GDM1 (cell line): ENCODE results near the gene NEURL1.
"Not testable (repeated sequence)": the region's sequence is repeated elsewhere in the genome, so short reads cannot be mapped to it uniquely, and the experiment has no call there.

ENCODE experiments used
- DNase-seq: peaks from one replicate; lab custom pipeline; 2025; lab: John Stamatoyannopoulos, UW

The NEURL1 gene

DNA sequence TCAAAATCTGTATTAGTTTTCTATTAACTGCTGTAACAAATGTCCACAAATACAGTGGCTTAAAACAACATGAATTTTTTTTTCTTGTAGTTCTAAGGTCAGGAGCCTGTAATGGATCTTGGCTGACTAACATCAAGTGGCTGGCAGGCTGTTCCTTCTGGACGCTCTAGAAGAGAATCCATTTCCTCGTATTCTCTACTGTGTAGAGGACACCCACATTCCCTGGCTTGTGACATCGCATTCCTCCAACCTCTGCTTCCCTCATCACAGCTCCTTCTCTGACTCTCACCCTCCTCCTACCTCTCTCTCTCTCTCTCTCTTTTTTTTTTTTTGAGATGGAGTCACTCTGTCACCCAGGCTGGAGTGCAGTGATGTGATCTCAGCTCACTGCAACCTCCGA lies 30.0 kb upstream of the NEURL1 start:
- no peak for DNase-seq

DNA sequence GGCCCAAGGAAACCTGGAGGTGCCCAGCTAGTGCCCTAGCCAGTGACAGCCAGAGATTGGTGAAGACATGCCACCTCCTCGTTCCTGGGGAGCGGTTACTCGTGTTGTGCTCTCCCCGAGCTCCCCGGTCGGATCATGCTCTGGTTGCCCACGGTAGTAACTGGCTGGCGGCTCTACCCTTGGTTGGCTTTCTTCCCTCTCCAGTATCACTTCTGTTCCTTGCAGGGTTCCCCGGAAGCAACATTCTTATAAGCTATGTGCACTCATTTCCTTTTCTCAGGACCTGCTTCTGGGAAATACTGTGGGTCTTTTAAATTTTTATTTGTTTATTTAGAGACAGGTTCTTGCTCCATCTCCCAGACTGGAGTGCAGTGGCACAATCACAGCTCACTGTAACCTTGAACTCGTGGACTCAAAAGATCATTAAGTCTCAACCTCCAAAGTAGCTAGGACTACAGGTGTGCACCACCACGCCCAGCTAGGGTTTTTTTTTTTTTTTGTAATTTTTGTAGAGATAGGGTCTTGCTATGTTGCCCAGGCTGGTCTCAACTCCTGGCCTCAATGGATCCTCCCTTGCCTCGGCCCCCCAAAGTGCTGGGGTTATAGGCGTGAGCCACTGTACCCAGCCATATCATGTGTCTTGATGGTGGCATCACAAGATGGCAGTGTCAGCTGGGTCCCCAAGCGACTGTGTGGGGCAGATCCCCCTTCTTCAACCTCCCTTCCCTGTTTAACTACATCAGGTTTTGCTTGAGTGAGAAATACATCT lies 27.9 kb upstream of the NEURL1 start:
- no peak for DNase-seq

DNA sequence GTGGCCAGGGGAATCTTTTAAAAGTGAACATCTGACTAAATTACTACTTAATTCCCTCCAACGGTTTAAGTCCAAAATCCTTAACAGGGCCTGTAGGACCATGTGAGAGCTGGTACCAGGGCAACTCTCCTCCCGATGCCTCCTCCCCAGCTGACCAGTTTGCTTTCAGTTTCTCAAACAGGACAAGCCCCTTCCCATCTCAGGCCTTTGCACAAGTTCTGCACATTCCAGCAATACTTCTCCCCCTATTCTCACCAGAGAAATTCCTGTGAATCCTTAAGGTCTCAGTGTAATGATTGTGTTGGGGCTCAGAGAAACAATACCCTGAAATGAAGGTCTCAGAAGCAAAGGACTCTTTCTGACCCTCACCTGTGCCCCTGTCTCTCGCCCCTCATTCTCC lies 26.8 kb upstream of the NEURL1 start:
- no peak for DNase-seq

DNA sequence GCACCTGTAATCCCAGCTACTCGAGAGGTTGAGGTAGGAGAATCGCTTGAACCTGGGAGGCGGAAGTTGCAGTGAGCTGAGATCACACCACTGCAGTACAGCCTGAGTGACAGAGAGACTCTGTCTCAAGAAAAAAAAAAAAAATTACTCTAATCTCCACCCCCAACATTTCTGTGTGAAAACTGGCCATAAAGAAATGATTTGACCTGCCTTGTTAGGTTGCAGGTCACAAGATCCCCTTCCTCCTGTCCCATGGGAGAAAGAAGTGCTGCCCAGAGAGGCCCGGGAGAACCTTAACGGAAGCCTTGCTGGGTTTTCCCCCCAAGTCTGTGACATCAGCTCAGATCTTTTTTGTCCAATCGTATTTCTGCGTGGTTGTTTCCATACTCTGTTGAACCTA lies 26.1 kb upstream of the NEURL1 start:
- no peak for DNase-seq

DNA sequence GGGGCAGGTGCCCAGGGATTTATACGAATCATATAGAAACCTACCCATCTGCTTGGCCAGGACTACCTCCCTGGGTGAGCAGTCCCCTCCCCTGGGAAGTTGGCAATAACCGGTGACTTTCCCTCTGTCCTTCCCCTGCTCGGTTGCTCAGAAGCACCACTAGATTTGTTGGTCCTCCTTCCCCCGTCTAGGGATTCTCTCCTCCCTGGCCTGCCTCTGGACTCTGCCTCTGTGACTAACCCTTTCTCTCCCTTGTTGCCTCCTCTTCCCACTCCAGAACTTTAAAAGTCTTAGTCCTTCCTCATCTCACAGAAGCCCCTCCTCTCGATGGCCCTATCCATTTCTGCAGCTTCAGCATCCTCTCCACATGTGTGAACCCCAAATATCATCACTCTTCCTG lies 24.3 kb upstream of the NEURL1 start:
- no peak for DNase-seq

DNA sequence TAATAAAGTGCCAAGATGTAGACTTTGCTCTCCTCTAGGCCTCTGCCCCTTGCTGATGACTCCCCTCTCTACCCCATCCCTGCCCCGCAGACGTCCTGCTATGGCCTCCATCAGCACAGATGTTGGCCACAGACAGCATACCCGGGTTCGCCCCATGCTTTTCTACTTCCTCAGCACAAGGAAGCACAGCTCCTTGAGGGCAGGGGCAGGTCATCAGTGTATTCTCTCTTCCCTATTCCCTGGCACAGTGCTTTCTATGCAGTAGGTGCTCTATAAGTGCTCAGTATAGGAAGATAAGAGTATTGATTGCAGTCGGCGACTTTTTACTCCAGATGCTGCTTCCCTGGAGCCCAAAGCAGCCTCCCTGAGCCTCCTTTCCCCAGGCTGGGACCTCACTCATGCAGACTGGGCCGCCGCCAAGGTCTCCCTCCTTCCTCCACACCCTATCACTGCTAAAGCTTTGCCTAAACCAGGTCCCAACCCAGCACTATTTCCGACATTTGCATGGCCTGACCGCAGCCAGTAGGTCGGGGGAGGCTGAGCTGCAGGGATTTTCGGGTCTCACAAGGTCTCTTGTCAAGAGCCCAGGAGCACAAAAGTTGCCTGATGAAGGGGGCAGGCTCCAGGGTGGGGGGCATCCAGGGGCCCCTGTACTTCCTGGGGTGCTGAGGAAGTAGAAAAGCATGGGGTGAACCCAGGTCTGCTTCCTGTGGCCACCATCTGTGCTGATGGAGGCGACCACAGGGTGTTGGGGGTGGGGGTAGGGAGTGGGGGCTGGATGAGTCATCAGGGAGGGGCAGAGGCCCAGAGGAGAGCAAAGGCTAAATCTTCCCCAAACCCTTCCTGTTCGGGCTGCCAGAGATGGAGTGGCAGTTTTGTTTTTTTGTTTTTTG lies 22.5 kb upstream of the NEURL1 start:
- DNase-seq = peak; percentile 91

DNA sequence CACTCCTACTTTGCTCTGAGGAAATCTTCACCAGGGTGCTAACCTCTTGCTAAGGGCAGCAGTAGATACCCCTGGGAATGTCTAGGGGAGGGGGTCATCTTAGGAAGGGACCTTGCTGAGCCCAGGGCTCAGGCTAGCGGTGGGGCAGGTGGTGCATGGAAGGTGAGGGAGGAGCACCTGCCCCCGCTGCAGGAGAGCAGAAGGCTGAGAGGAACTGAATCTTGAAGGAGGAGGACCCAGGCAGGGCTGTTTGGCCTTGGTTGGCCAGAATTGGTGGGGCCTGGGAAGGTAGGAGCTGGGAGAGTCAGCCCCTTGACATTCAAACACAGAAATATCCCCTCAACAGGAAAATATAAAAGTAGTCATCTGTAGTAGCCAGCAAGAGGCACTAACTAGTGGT lies 21.5 kb upstream of the NEURL1 start:
- no peak for DNase-seq

DNA sequence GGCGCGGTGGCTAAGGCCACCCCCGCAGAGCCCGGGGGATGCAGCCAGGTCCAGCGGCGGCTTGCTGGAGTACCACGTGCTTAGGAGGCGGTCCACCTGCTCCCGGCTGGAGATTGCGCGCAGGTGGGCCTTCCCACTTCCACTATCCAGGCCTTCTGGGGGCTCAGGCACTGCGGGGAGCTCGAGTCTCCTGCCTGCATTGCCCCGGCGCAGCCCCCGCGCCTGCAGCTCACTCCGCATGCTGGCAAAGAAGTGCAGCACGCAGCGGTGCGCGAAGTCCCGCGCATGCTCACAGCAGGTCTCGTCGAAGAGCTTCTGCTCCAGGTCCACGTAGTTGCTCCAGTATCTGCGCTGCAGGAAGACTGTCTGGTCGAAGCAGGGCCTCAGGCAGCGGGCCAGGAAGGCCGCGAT lies 20.2 kb upstream of the NEURL1 start:
- DNase-seq = no peak

DNA sequence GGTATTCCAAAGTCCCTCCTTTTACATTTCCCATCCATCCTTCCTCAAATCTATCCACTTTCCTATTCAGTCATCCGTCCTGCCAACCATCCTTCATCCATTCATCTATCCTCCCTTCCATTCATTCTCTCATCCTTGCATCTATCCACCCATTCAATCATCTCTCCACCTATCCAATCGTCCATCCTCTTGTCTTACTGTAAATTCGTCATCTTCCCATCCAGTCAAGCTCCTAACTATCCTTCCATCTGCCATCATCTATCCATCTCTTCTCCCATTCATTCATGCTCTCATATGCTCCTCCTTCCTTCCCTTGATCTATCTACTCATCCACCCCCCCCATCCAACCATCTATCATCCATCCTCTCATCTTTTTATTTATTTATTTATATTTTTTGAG lies 19.4 kb upstream of the NEURL1 start:
- DNase-seq = no peak

DNA sequence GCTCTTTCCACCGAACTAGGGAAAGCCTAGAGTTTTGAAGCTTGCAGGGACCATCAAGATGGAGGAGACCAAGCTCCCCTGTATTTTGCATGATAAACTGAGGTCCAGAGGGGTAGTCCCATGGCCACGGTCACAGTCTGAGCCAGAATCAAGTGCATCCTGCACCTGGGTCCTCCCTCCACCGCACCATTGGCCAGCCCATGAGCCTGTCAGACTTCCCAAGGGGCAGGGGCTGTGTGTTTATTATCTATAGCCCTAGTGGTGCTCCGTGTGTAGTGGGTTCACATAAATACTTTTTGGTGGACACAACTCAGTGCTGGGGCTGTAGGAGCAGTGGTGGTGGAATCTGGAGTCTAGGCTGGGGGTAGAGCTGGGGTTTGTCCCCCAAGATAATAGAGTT lies 18.1 kb upstream of the NEURL1 start:
- DNase-seq = no peak

DNA sequence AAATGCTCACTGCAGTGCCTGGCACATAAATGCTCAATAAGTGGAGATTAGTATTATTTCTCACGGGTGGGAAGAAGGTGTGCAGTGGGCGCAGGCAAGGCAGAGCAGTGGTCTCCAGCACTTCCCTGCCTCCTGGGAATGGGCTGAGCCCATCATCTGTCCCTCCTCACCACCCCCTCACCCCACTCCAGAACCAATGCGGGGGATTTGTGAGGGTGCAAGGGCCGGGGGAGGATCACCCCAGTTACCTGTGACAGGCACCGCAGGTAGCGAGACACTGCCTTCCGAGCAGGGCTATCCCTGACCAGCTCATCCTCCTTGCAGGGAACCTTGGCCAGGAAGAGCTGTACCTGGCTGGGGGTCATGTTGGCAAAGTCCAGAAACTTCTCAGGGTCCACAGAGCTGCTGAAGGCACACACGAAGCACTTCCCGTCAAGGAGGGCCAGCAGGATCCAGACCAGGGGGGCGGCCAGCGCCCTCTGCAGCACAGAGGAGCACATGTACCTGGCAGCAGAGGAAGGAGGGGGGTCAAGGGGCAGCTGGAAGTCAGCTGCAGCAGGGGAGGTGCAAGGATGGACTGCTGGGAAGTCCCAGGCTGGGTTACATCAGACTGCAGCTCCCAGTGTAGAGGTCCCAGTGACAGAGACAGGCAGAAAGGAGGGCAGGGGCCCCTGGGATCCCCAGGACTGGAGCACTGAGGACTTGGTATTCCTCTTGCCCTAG lies 17.3 kb upstream of the NEURL1 start:
- no peak for DNase-seq

DNA sequence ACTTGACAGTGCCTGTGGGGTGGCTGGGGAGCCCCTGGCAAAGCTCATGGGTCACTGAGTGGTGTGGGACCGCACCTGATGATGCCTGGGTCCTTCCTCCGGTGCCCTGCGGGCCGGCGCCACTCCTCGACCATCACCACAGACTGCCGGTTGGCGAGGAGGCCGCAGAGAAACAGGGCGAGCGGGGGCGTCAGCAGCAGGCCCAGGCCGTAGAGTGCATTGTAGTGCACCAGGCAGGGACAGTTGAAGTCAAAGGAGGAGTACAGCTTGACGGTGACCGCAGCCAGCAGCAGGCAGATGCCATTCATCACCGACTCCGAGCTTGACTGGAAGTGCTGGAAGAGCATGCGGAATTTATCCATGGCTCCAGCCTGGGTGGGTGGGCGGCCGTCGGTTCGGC lies 14.8 kb upstream of the NEURL1 start:
- DNase-seq = no peak

DNA sequence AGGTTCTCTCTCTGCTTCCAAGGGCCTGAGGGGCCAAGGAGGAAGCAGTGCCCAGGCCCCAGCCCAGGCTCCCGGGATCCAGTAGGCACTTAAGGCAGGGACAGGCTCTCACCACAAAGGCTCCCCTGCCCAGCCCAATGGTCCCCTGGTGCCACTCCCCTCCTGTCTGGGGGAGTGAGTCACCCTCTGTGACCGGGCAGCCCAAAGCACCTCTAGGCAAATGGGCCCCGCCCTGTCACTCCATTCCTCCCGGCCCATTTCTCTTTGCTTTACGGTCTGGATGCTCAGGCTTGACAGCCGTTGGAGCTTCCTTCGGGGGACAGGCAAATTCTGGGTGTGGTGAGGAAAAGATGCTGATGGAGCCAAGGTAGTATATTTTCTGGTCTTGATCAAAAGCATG lies 14.4 kb upstream of the NEURL1 start, which contains the start of gene CALHM3:
TSS of gene CALHM3 (minus strand) at position 106 of the 400 bp plus-strand sequence. CDS start 208 bp downstream, outside the sequence.
- DNase-seq = no peak

DNA sequence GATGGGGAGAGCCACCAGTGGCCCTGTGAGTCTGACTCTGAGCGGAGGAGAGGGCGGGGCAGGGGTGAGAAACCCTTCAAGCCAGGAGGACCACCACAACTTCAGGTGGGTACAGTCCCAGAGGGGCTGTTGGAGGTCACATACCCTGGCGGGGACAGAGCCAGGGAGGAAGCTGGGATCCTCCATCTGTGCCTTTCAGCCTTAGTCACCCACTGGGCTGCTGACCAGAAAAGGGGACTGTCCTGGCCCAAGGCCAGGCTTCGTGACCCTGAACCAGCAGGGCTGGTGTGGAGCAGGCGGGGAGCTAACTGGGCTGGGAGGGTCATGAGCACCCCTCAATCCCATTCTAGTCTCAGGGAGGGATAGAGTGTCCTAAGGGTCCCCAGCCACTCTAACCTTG lies 13.0 kb upstream of the NEURL1 start:
- no peak for DNase-seq

DNA sequence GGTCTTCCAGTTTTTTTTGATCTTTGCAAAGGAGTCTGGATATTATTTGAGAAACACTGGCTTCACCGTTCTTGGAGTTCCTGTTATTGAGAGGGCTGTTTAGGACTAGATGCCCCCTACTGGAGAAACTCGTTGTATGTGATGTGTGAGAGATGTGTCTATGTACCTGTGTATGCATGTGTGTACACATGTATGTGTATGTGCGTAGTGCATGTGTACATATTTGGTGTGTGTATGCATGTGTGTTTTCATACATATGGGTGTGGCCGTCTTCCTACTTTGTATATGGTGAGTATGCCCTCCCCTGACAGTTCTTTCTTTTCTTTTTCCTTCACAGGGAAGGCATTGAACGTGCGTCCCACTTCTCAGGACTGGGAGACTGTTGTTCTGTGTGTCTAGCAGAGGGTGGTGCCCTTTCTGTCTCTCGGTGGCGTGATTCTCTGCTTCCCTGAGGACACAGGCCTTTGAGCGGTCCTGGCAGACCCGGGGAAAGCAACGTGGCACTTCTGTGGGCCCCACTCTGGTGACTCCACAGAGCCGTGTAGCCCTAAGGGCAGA lies 11.5 kb upstream of the NEURL1 start:
- peak; percentile 64 for DNase-seq

DNA sequence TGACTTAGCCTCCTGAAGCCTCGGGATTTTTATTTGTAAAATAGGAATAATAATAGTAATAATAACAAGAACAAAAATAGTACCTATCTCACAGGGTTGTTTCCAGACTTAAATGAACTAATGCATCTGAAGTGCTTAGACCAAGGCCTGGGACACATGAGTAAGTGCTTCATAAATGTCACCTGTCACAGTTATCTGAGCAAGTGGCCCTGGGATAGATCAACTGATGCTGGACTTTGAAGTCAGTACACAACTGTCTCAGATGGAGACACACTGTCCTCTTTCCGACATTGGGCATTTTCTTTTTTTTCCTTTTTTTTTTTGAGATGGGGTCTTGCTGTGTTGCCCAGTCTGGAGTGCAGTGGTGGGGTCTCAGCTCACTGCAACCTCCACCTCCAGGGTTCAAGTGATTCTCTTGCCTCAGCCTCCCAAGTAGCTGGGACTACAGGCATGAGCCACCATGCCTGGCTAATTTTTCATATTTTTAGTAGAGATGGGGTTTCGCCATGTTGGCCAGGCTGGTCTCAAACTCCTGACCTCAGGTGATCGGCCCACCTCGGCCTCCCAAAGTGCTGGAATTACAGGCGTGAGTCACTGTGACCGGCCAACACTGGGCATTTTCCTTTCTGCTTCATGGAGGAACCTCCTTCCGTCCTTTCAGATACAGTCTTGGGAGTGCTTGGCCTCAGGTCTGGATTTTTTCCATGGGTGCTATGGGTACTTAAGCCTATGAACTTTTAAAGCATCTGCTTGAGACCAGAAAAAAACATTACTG lies 6.7 kb upstream of the NEURL1 start:
- not testable (repeated sequence) for DNase-seq

DNA sequence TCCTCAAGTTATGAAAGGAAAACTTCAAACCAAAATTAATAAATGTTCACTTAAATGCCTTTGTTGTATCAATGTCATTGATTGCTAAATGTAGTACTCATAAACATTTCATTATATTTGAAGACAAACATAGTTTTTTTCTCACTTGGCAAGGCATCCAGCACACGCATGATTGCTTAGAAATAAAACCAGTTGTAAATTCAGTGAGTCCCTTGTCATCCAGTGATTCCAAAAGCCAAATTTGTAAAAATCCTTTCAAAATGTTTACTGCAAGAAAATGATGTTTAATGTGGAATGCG lies 6.1 kb upstream of the NEURL1 start:
- DNase-seq = no peak

DNA sequence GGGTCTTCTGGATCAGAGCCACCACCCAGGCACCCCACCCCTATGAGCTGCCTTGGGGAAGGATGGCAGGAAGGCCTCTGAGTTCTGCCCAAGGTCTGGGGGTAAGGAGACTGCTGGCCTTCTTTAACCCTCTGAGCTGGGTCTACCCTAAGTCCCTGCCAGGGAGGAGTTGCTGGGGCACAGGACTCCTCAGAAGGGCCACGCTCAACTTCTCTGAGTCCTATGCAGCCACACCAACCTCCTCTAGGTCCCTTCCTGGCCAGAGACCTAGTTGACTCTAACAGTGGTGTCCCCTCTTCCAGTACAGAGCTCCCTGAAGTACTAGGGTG lies 2.6 kb upstream of the NEURL1 start:
- DNase-seq = no peak

DNA sequence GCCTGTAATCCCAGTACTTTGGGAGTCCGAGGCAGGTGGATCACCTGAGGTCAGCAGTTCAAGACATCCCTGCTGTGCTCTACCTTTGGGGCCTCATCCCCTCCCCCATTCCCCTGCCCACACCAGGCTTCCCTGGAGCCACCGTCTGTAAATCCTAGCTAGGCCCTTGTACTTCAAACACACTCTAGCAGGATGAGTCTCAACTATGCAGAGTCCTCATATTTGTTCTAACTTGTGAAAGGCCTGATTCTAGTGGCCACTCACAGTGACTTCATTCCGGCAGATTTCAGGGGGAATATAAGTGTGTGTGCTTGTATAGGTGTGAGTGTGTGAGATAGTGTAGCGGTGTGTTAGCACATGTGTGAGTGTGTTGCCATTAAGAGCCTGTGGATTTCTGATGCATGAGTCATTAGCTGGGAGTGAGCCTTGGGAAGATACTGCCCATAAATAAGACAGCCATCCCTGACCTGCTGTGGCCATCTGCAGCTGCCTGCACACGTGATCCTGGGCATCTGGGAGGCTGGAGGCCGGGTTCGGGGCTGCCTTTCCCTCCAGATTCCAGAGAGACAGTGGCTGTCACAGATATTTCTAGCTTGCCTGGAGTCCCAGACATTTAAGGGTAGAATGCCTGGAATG lies 1.7 kb upstream of the NEURL1 start:
- no peak for DNase-seq

DNA sequence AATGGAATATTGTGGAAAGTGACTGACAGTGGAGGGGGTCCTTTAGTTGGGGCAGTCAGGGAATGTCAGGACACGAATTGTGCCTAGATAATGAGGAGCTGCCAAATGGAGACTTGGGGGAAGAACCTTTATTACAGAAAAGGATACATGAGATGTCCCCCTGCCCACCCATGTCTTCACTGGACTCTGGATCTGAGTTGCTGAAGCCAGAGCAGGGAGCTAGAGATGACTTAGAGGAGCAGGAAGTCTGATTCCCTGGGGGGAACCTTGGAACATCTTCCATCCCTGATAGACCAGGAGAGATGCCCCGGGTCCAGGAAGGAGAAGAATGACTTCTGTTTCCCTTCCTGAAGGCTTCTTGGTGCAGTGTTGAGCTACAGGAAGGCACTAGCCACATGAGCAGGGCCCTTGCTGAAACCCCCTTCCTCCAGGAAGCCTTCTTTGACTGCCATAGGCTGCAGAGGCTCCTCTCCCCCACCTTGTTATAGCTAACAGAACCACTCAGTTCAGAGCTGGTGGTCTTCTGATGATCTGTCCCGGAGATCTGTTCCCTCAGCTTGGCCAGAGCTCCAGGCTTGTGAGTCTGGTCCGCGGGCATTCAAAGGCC lies 747 bp upstream of the NEURL1 start:
- DNase-seq = no peak
